Upper lobe of left lung (tissue), 4 donors: ENCODE data around the gene ATP6V1B1.

ENCODE experiments used
- CTCF ChIP-seq, 6 experiments: fragments of 450-650 bp in 4 of 6; fragments of 200-600 bp in 2 of 6; sonication (generic) in 2 of 6; IDR thresholded peaks; one replicate each; pipeline ENCODE4 v1.5.1; 2016 to 2019; ENCODE audit warnings: antibody characterized with exemption in 6 of 6
- POLR2AphosphoS5 ChIP-seq, 2 donors: sonication (generic); formaldehyde crosslinking; IDR thresholded peaks; one replicate each; pipeline ENCODE4 v1.5.1; 2017; ENCODE audit warnings: antibody characterized with exemption in 2 of 2

DNA sequence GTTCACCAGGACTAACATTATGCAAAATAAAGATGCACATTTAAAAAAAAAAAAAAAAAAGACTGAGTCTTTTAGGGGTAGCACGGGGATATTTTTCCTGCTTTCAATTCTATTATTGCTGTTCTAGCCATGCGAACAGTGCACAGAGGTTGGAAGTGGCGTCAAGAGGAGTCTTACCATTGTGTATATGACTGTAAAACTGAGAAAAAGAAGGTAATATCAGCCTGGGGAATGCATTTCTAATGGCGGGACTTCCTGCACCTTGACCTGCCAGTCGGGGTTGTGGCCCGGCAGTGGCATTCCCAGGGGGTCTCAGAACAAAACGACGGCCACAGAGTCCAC, 48.5 kb upstream of the ATP6V1B1 start:
- TF ChIP-seq CTCF (IDR thresholded peaks at IDR 0.05) (no peak), POLR2AphosphoS5 (IDR thresholded peaks at IDR 0.05) (no peak)
